ENCODE data around the gene TGFBR1.

TGFBR1 gene

GRCh38 chr9:99172124-99173091 lies 67.5 kb downstream of the TGFBR1 start:
- DNase-seq, result no peak

- no peak for DNase-seq
These were observed 68.9 kb downstream of the TGFBR1 start for GRCh38 chr9:99173570-99174504.

DNA sequence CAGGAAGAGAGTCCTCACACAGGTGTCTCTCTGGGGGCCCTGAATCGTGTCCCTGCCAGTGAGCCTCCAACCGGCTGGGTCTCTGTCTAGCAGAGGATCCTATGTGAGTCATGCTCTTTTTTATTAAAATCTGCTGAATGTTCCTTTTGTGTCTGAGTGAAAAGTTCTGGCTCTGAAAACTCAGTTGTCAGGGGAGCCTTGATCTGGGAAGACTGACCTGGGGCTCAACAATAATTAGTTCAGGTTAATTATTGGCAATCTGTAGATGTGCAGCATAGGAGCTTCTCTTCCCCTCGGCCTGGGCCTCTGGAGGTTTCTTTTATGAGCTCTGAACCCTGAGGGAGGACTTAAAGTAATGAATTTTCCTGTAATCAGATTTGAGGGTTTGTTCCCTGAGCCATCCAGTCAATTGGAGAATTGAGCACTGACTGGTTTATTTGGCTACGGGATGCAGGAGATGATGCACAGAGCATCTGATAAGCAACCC lies 71.7 kb downstream of the TGFBR1 start:
- DNase-seq, result no peak

DNA sequence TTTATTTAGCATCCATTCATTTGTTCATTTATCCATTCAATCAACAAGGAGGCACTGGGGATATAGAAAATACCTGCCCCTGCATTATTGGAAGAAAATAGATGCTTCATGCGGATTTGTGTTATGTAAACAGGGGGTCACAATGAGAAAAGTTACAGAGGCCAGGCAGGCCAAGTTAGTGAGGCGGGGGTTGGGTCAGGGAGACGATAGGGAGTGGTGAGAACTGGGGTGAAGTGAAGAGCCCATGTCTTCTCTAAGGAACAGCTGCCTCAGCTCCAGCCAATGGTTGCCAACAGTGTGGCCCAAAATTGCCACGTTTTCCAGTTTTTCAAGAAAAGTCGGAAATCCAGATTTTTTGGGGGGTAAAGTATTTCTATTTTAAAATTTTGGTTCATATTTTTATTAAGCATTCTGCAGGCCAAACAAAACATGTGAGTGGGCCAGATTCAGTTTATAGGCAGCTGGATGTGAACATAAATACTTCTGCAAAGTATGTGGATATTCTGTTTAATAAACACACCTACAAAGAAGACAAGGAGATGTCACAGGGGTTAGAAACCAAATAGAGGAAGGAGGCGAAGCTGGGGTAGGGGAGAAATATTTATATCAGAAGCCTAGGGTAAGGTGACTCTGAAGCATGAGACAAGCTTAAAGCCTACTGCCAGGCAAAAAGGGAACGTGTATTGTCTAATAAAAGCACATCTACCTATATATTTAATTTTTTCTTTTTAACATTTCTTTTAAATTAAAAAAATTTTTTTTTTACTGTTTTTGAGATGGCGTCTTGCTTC lies 72.9 kb downstream of the TGFBR1 start:
- DNase-seq, result no peak

DNA sequence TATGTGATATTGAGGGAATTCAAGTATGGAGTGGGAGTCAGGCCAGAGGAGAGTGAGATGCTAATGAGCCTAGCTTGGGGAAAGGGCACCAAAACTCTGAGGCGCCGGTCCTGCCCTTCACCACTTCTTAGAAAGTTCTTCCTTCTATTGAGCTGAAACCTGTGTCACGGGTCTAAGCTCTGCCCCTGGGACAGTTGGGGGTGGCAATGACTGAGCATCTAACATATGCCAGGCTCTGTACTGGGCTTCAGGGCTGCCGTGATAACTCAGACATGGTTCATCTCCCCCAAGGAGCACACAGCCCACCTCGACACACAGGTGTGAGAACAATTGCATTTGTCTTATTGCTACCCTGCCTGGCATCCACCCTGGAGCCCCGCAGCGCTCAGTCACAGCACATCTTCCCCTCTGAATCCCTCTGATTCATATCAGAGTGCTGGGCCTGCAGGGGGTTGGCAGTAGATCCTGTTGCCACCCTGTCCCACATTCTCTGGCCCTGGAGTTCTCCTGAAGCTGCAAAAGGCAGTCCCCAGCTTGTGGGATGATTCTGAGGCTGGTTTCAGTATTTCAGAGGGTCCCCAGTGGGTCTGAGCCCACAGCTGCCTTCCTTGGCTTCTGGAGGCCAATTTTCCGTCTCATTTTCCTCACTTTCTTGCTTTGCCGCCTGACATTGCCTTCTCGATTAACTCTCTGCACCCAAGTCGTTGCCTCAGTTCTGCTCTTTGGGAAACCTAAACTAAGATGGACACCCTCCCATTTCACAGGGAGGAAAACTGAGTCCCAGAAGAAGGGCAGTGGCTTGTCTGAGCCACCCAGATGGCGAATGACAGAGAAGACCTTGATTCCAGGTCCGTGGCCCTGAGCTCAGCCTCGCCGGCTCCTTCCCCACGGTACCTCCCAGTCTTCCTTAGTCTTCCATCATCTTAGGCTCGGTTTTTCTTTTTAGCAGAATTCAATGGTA lies 74.3 kb downstream of the TGFBR1 start:
- no peak for DNase-seq

DNA sequence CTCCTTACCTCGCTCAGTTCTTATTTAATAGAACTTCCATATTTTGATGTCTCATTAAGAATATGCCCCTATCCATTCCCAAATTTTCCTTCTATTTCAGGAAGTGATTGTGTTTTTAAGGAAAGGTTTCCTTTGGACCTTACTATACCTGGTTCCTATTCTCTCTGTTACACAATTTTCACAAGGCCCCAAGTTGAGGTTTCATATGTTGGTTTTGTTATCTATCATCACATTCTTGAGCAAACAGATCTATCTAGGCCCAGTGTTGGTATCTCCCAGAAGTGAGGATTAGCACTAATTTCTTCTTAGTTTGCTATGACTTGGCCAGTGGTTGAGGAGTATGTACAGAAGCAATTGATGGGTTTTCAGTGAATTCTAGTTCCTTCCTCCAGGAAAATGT lies 75.3 kb downstream of the TGFBR1 start:
- DNase-seq, result no peak

- DNase-seq, result no peak
These were observed 75.7 kb downstream of the TGFBR1 start for GRCh38 chr9:99180662-99181061.

DNA sequence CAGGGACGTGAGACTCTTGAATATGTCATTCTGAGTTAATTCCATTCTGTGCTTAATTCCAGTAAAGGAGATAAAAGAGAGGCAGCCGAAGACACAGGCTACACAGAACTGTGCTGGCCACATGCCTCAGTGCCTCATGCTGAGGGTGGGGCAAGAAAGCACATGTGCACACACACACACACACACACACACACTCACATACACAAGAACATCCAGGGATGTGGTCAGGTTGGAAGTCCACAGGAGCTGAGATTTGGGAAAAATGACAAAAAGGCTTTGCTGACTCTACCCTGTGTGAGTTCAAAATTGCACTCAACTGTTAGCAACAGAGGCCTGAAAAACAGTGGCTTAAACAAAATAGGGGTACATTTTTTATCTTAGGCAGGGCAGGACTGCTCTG lies 76.3 kb downstream of the TGFBR1 start:
- DNase-seq, result no peak

- no peak for DNase-seq
These were observed 76.7 kb downstream of the TGFBR1 start for GRCh38 chr9:99181621-99182020.

- DNase-seq, result no peak
These were observed 77.4 kb downstream of the TGFBR1 start for GRCh38 chr9:99182356-99182755.

GRCh38 chr9:99183616-99184015 lies 78.7 kb downstream of the TGFBR1 start:
- DNase-seq, result no peak

DNA sequence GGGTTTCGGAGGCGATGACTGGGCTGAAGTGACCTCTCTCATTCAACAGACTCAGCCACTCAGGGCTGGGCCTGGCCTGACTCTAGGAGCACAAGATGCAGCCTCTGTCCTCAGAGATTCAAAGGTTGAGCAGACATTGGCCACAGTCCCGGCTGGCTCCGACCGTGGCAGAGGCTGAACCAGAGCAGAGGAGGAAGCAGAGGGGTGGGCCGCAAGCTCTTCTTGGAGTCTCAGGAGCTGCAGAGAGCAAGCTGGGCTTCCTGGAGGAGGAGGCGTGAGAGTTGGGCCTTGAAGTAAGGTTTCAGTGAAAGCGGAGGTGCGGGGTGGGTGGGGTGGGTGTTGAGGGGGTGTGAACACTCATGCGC lies 79.2 kb downstream of the TGFBR1 start:
- DNase-seq, result no peak

- DNase-seq, result peak; percentile 53 to 79 (median 63)
These were observed 79.8 kb downstream of the TGFBR1 start for GRCh38 chr9:99184475-99185347.

GRCh38 chr9:99185348-99185632 lies 80.4 kb downstream of the TGFBR1 start:
- no peak for DNase-seq

DNA sequence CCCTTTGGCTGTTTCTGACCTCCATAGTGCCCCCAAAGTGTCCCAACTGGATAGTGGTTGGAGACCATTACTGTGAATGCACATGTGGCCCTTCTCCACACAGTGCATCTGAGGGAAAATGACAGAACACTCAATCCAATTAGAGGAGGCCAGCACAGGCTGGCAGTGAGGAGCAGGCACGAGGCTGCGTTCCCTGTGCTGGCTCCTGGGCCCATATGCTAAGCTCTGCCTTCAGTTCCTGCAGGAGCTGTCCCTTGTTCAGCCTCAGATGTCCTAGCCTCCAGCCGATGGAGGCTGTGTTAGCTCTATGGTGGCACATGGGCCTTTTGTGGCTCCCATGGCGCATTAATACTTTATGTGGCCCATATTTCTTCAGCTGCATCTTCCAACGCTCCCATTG lies 81.0 kb downstream of the TGFBR1 start:
- DNase-seq, result no peak

GRCh38 chr9:99187311-99187710 lies 82.4 kb downstream of the TGFBR1 start:
- no peak for DNase-seq

DNA sequence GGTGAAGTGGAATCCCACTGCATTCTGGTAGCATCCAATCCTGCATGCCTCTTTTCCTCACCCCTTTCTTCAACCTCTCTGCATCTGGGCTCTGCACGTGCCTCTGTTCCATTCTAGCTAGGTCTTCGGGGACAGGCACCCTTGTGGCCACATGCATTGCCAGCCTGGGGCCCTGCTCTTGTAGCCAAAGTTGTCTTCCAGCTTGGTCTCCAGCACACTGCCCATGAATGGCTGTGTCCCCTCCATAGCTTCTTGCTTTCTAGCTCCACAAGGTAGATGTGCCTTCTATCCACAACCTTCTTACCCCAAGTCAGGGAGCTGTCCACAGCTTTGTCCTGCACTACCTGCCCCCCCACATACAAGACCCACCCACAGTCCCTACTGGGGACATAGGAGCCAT lies 84.3 kb downstream of the TGFBR1 start:
- no peak for DNase-seq

GRCh38 chr9:99189887-99190596 lies 85.1 kb downstream of the TGFBR1 start:
- DNase-seq, result no peak

- DNase-seq, result no peak
These were observed 85.8 kb downstream of the TGFBR1 start for GRCh38 chr9:99190597-99191283.

Measured in stimulated activated naive CD4-positive, alpha-beta T cell (primary cell).